ENCODE data around the gene BAZ2A. TPM values are rescaled to one million over a fixed set of nuclear protein-coding genes. Genes with fewer than 3 reads are reported as not detected.
A peak's percentile ranks its signal among the peaks of the same experiment; 100 is the strongest.

The BAZ2A gene
- total RNA-seq, 1 donor from 2014 or later, result 37.9 TPM

GRCh38 chr12:56645717-56646446 lies 15.8 kb upstream of the BAZ2A start, which contains the start of gene ATP5F1B:
ATP5F1B (minus strand) TSS chr12:56645984; CDS start chr12:56645963, 21 bp downstream.
- DNase-seq (ENCODE audit: low read depth), result peak; percentile 99
- Histone ChIP-seq H3K36me3 (ENCODE audit: control insufficient read depth, insufficient read depth, low read length) (no peaks in the 10 kb centered on the region), H3K4me3 (ENCODE audit: low read depth, low read length) (peak within 1 kb of the TSS; percentile 91), H3K27me3 (ENCODE audit: control insufficient read depth, insufficient read depth, low read length) (no peaks in the 10 kb centered on the region)
- no peak for TF ChIP-seq CTCF (IDR thresholded peaks at IDR 0.05; ENCODE audit: insufficient read depth, low read length, poor library complexity, severe bottlenecking)

GRCh38 chr12:56645201-56645716 lies 15.1 kb upstream of the BAZ2A start:
- no peak for TF ChIP-seq CTCF (IDR thresholded peaks at IDR 0.05; ENCODE audit: insufficient read depth, low read length, poor library complexity, severe bottlenecking)
- Histone ChIP-seq H3K27me3 (ENCODE audit: control insufficient read depth, insufficient read depth, low read length) (no peaks in the 10 kb centered on the region), H3K36me3 (ENCODE audit: control insufficient read depth, insufficient read depth, low read length) (no peaks in the 10 kb centered on the region), H3K4me3 (ENCODE audit: low read depth, low read length) (peak overlapping the region; percentile 91)
- DNase-seq (ENCODE audit: low read depth), result no peak

GRCh38 chr12:56644654-56645053 lies 14.5 kb upstream of the BAZ2A start:
- Histone ChIP-seq H3K36me3 (ENCODE audit: control insufficient read depth, insufficient read depth, low read length) (no peaks in the 10 kb centered on the region), H3K27me3 (ENCODE audit: control insufficient read depth, insufficient read depth, low read length) (no peaks in the 10 kb centered on the region)

GRCh38 chr12:56641219-56641618 lies 11.1 kb upstream of the BAZ2A start:
- Histone ChIP-seq H3K4me3 (ENCODE audit: low read depth, low read length) (no peak overlapping the region), H3K27me3 (ENCODE audit: control insufficient read depth, insufficient read depth, low read length) (no peaks in the 10 kb centered on the region), H3K36me3 (ENCODE audit: control insufficient read depth, insufficient read depth, low read length) (peaks cover 2% of the 10 kb centered on the region)
- no peak for TF ChIP-seq CTCF (IDR thresholded peaks at IDR 0.05; ENCODE audit: insufficient read depth, low read length, poor library complexity, severe bottlenecking)
- no peak for DNase-seq (ENCODE audit: low read depth)

More at GRCh38 chr12:56644654-56645053, 14.5 kb upstream of the BAZ2A start:
- DNase-seq (ENCODE audit: low read depth), result no peak
- TF ChIP-seq CTCF (IDR thresholded peaks at IDR 0.05; ENCODE audit: insufficient read depth, low read length, poor library complexity, severe bottlenecking), result no peak
- H3K4me3 ChIP-seq (ENCODE audit: low read depth, low read length), result peak overlapping the region; percentile 91

GRCh38 chr12:56637621-56638020 lies 7.5 kb upstream of the BAZ2A start:
- Histone ChIP-seq H3K4me3 (ENCODE audit: low read depth, low read length) (no peak overlapping the region), H3K27me3 (ENCODE audit: control insufficient read depth, insufficient read depth, low read length) (no peaks in the 10 kb centered on the region), H3K36me3 (ENCODE audit: control insufficient read depth, insufficient read depth, low read length) (peaks cover 2% of the 10 kb centered on the region)
- DNase-seq (ENCODE audit: low read depth), result no peak
- TF ChIP-seq CTCF (IDR thresholded peaks at IDR 0.05; ENCODE audit: insufficient read depth, low read length, poor library complexity, severe bottlenecking), result no peak
